Activated T-helper 1 cell treated with anti-CD3 and anti-CD28 coated beads, Interleukin-12 subunit alpha, Interleukin-12 subunit beta, Interleukin-2, Interleukin-4 antibody, amounts not matched to agents 30 ng/mL and 10 ng/mL and 1 ng/mL, durations not matched to agents 14 hours and 24 hours and 36 hours (primary cell): ENCODE results near the gene RTL5. TPM values are rescaled to one million over a fixed set of nuclear protein-coding genes. Genes with fewer than 3 reads are reported as not detected.
"Not testable (repeated sequence)": the region's sequence is repeated elsewhere in the genome, so short reads cannot be mapped to it uniquely, and the experiment has no call there.

Experiments used
- DNase-seq: peaks from one replicate; pipeline ENCODE4 v3.0.0; 2021; ENCODE audit warnings: low spot score
- H3K27ac Mint-ChIP-seq: one replicate; pipeline ENCODE4 v1.8.0; 2021; ENCODE audit warnings: mild to moderate bottlenecking, mixed read lengths
- H3K27me3 Mint-ChIP-seq: one replicate; pipeline ENCODE4 v1.8.0; 2022; ENCODE audit warnings: mild to moderate bottlenecking, moderate library complexity, mixed read lengths; ENCODE audit not compliant: insufficient read depth
- H3K36me3 Mint-ChIP-seq: one replicate; pipeline ENCODE4 v1.8.0; 2021; ENCODE audit warnings: low read depth, mixed read lengths
- H3K4me1 Mint-ChIP-seq: one replicate; pipeline ENCODE4 v1.8.0; 2021; ENCODE audit warnings: low read depth, mixed read lengths
- H3K4me3 Mint-ChIP-seq: one replicate; pipeline ENCODE4 v1.8.0; 2021; ENCODE audit warnings: mild to moderate bottlenecking, moderate library complexity, mixed read lengths
- H3K9me3 Mint-ChIP-seq: one replicate; pipeline ENCODE4 v1.8.0; 2021; ENCODE audit warnings: mixed read lengths
- intact Hi-C: fragments of 100-400 bp; cut with micrococcal nuclease; formaldehyde crosslinking; loops from one replicate; pipeline ENCODE4 v1.15.1; 2024
- total RNA-seq: library from RNA; stranded (reverse); gene quantifications from 2 replicates; pipeline ENCODE4 v1.2.3, GENCODE V29; 2022

The RTL5 gene
- 0.26 and 0.29 TPM in 2 replicates for total RNA-seq

- H3K27ac Mint-ChIP-seq: no peak within 1 kb of the TSS
- peaks cover 7% of the 10 kb centered on the region for H3K4me1 Mint-ChIP-seq
- peak within 1 kb of the TSS; percentile 43 for H3K4me3 Mint-ChIP-seq
- no peaks in the 10 kb centered on the region for H3K9me3 Mint-ChIP-seq
- H3K36me3 Mint-ChIP-seq: no peaks in the 10 kb centered on the region
- intact Hi-C loops: loop anchor here (1.0 kb wide), 1 partner anchor 50 kb away; the partner anchor contains the start of gene PIN4
- peaks cover 58% of the 10 kb centered on the region for H3K27me3 Mint-ChIP-seq
- no peak for DNase-seq
These were observed at the start of gene RTL5 for GRCh38 chrX:72131317-72132294. Gene RTL5, minus strand, starts transcription at chrX:72131915.

- no peak for DNase-seq
- H3K4me1 Mint-ChIP-seq: peaks cover 15% of the 10 kb centered on the region
- intact Hi-C loops: loop anchor here (2.0 kb wide), 1 partner anchor 392 kb away; the partner anchor contains the start of gene HDAC8
- no peak overlapping the region for H3K27ac Mint-ChIP-seq
- peaks cover 3% of the 10 kb centered on the region for H3K36me3 Mint-ChIP-seq
- no peaks in the 10 kb centered on the region for H3K27me3 Mint-ChIP-seq
- no peaks in the 10 kb centered on the region for H3K9me3 Mint-ChIP-seq
- H3K4me3 Mint-ChIP-seq: no peak overlapping the region
These were observed 48.8 kb upstream of the RTL5 start for GRCh38 chrX:72180539-72180938.

- no peak overlapping the region for H3K27ac Mint-ChIP-seq
- intact Hi-C loops: no loop called here
- H3K4me1 Mint-ChIP-seq: peaks cover 11% of the 10 kb centered on the region
- DNase-seq: no peak
- H3K4me3 Mint-ChIP-seq: no peak overlapping the region
- H3K27me3 Mint-ChIP-seq: no peaks in the 10 kb centered on the region
- no peaks in the 10 kb centered on the region for H3K36me3 Mint-ChIP-seq
- H3K9me3 Mint-ChIP-seq: no peaks in the 10 kb centered on the region
These were observed 45.3 kb upstream of the RTL5 start for GRCh38 chrX:72176981-72177380.

- H3K36me3 Mint-ChIP-seq, H3K27ac Mint-ChIP-seq, H3K9me3 Mint-ChIP-seq, DNase-seq, H3K27me3 Mint-ChIP-seq, H3K4me3 Mint-ChIP-seq, intact Hi-C loops: not testable (repeated sequence)
- H3K4me1 Mint-ChIP-seq: peaks cover 11% of the 10 kb centered on the region
These were observed 44.6 kb upstream of the RTL5 start for GRCh38 chrX:72176289-72176688.

- no peaks in the 10 kb centered on the region for H3K36me3 Mint-ChIP-seq
- no peaks in the 10 kb centered on the region for H3K27me3 Mint-ChIP-seq
- no peaks in the 10 kb centered on the region for H3K9me3 Mint-ChIP-seq
- H3K4me1 Mint-ChIP-seq: peaks cover 11% of the 10 kb centered on the region
- intact Hi-C loops: loop anchor here (1.0 kb wide), 1 partner anchor 12 kb away; the partner anchor contains the start of gene PIN4
- H3K4me3 Mint-ChIP-seq: peak overlapping the region; percentile 56
- DNase-seq: peak; percentile 6
- H3K27ac Mint-ChIP-seq: peak overlapping the region; percentile 79
These were observed 37.5 kb upstream of the RTL5 start for GRCh38 chrX:72169008-72169728.

- H3K36me3 Mint-ChIP-seq: no peaks in the 10 kb centered on the region
- H3K27ac Mint-ChIP-seq: no peak overlapping the region
- no peaks in the 10 kb centered on the region for H3K9me3 Mint-ChIP-seq
- H3K27me3 Mint-ChIP-seq: peaks cover under 1% of the 10 kb centered on the region
- no peak overlapping the region for H3K4me3 Mint-ChIP-seq
- intact Hi-C loops: no loop called here
- H3K4me1 Mint-ChIP-seq: peaks cover 11% of the 10 kb centered on the region
- no peak for DNase-seq
These were observed 33.8 kb upstream of the RTL5 start for GRCh38 chrX:72165551-72165950.

- no peak for DNase-seq
- H3K27ac Mint-ChIP-seq: no peak overlapping the region
- no peaks in the 10 kb centered on the region for H3K4me1 Mint-ChIP-seq
- intact Hi-C loops: no loop called here
- H3K36me3 Mint-ChIP-seq: no peaks in the 10 kb centered on the region
- H3K27me3 Mint-ChIP-seq: peaks cover 11% of the 10 kb centered on the region
- no peak overlapping the region for H3K4me3 Mint-ChIP-seq
- no peaks in the 10 kb centered on the region for H3K9me3 Mint-ChIP-seq
These were observed 28.1 kb upstream of the RTL5 start for GRCh38 chrX:72159769-72160168.

GRCh38 chrX:72158773-72159172 lies 27.1 kb upstream of the RTL5 start:
- DNase-seq: no peak
- no peak overlapping the region for H3K4me3 Mint-ChIP-seq
- H3K27me3 Mint-ChIP-seq: peaks cover 11% of the 10 kb centered on the region
- H3K9me3 Mint-ChIP-seq: no peaks in the 10 kb centered on the region
- H3K36me3 Mint-ChIP-seq: no peaks in the 10 kb centered on the region
- intact Hi-C loops: no loop called here
- H3K27ac Mint-ChIP-seq: no peak overlapping the region
- H3K4me1 Mint-ChIP-seq: no peaks in the 10 kb centered on the region

- no peaks in the 10 kb centered on the region for H3K9me3 Mint-ChIP-seq
- no peak overlapping the region for H3K27ac Mint-ChIP-seq
- H3K4me1 Mint-ChIP-seq: peaks cover 20% of the 10 kb centered on the region
- no peaks in the 10 kb centered on the region for H3K36me3 Mint-ChIP-seq
- peaks cover 29% of the 10 kb centered on the region for H3K27me3 Mint-ChIP-seq
- no peak for DNase-seq
- H3K4me3 Mint-ChIP-seq: no peak overlapping the region
- intact Hi-C loops: loop anchor here (10.0 kb wide), 1 partner anchor 478 kb away; no protein-coding TSS in a partner anchor
These were observed 14.8 kb upstream of the RTL5 start for GRCh38 chrX:72146527-72146926.

GRCh38 chrX:72145181-72145580 lies 13.5 kb upstream of the RTL5 start:
- no peak overlapping the region for H3K27ac Mint-ChIP-seq
- peaks cover 3% of the 10 kb centered on the region for H3K36me3 Mint-ChIP-seq
- H3K4me1 Mint-ChIP-seq: peaks cover 33% of the 10 kb centered on the region
- DNase-seq: no peak
- H3K9me3 Mint-ChIP-seq: no peaks in the 10 kb centered on the region
- H3K4me3 Mint-ChIP-seq: no peak overlapping the region
- intact Hi-C loops: loop anchor here (1.0 to 10.0 kb wide), 2 partner anchors 94 to 480 kb away; partner anchors contain the start of gene ERCC6L
- peaks cover 28% of the 10 kb centered on the region for H3K27me3 Mint-ChIP-seq

- Mint-ChIP-seq H3K27ac (no peak overlapping the region), H3K36me3 (peaks cover 5% of the 10 kb centered on the region), H3K4me1 (peaks cover 33% of the 10 kb centered on the region), H3K27me3 (peaks cover 27% of the 10 kb centered on the region), H3K9me3 (no peaks in the 10 kb centered on the region), H3K4me3 (no peak overlapping the region)
- DNase-seq: no peak
- intact Hi-C loops: loop anchor here (5.0 to 10.0 kb wide), 2 partner anchors 126 to 481 kb away; no protein-coding TSS in a partner anchor
These were observed 11.8 kb upstream of the RTL5 start for GRCh38 chrX:72143609-72143907.

GRCh38 chrX:72142794-72143608 lies 11.3 kb upstream of the RTL5 start:
- peaks cover 33% of the 10 kb centered on the region for H3K4me1 Mint-ChIP-seq
- H3K27me3 Mint-ChIP-seq: peaks cover 28% of the 10 kb centered on the region
- H3K36me3 Mint-ChIP-seq: peaks cover 5% of the 10 kb centered on the region
- intact Hi-C loops: loop anchor here (5.0 to 10.0 kb wide), 2 partner anchors 126 to 482 kb away; no protein-coding TSS in a partner anchor
- DNase-seq: no peak
- H3K4me3 Mint-ChIP-seq: no peak overlapping the region
- H3K27ac Mint-ChIP-seq: no peak overlapping the region
- H3K9me3 Mint-ChIP-seq: no peaks in the 10 kb centered on the region
